NCI-H446 (cell line): ENCODE results near the gene RNF123.
"Not testable (repeated sequence)": the region's sequence is repeated elsewhere in the genome, so short reads cannot be mapped to it uniquely, and the experiment has no call there.

Experiments
- DNase-seq, 2 experiments: peaks; one replicate each; lab custom pipeline; 2025; lab: John Stamatoyannopoulos, UW

RNF123 gene

GRCh38 chr3:49681232-49681522 is 8.2 kb upstream of the RNF123 start:
- DNase-seq: no peak

- DNase-seq: no peak
Measured at GRCh38 chr3:49681543-49681942, 7.8 kb upstream of the RNF123 start.

DNA sequence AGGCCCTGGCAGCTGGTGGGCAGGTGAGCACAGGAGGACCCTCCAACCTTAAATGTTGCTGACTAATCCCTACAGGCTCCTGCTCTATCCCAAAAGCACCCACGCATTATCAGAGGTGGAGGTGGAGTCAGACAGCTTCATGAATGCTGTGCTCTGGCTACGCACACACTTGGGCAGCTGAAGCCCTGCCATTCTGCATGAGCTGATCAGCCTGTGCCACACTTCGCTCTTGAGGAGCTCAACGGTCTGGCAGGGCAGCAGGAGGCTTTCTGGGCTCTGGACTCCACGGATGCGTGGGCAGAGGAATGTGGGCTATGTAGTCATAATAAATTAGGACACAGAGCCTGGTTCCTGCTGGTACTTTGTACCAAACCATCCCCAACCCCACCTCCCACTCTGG is 6.2 kb upstream of the RNF123 start:
- no peak for DNase-seq

- DNase-seq: not testable (repeated sequence)
Measured at GRCh38 chr3:49684453-49684852, 4.9 kb upstream of the RNF123 start.

GRCh38 chr3:49685103-49685502 is 4.3 kb upstream of the RNF123 start:
- not testable (repeated sequence) for DNase-seq

DNA sequence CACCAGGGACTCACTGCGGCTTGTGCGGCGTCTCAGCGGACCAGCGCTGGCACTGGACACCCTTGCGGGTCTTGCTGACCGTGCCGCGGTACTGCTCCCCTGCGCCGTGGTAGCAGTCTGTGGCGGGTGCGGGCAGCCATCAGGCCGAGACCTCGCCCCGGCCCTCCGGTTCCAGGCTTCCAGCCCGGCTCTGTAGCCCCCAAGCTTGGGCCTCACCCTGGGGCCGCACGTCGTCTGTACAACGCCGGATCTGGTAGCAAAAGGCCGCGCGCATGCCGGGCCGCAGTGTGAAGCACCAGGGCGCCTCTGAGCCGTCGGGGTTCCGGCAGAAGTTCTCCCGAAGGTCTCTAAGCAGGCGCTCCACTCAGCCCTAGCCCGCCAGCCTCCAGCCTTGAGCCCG is 3.5 kb upstream of the RNF123 start:
- DNase-seq: not testable (repeated sequence)

GRCh38 chr3:49686346-49686745 is 3.0 kb upstream of the RNF123 start:
- DNase-seq: not testable (repeated sequence)

DNA sequence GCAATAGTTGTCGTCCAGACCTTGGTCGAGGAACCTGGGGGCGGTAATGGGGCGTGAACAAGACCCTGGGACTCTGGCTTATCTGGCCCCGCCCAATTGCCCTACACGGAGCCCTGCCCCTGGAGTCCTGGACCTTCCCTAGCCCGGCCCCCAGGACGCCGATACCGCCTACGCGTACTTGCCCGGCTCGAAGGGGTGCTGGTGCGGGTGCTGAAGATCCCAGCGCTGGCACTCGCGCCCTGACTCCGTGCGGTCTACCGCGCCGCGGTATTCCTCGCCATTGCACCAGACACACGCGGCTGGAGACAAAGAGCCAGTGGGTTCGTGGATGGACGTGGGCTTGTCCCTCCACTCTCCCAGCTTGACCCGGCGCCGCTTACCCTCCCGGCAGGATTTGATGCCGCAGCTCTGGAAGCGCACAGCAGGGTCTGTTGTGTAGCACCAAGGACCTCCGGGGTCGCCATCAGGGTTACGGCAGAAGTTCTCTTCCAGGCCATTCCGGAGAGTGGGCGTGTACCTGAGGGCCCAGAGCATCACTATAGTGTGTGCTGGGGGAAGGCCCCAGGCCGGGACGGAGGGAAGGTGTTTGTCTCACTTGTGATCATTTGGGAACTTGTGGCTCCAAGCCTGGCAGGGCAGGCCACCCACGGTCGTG is 2.5 kb upstream of the RNF123 start:
- DNase-seq: not testable (repeated sequence)

GRCh38 chr3:49687424-49687795 is 1.9 kb upstream of the RNF123 start:
- DNase-seq: not testable (repeated sequence)

DNA sequence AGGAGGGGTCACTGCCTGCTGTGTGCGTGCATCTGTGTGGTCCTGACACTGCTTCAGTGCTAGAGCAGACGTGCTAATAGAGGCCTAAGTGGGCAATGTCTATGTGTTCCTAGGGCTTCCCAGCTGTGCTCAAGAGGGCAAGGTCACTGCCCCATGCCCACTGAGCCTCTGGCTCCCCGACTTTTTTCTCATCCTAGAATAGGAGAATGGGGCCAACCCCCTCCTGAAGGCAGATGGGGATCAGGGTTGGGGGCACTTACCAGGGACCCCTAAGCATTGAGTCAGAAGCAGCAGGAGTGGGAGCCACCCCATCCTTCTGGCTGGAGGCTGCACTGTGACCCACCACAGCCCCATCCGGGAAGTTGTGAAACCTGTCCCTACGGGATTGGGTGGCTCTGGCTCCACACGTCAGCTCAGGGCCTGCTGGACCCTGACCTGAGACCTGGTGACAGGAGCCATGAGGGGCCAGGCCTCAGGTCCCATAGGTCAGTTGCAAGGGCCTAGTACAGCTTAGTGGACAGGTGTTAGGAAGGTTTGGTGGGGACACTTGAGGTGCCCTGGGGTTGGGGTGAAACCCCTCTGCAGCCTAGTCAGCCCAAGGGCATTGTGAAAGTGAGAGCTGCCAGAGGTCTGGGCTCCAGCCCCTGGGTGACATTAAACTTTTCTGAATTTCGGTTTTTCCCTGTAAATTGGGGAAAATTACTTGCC is 865 bp upstream of the RNF123 start:
- not testable (repeated sequence) for DNase-seq

- not testable (repeated sequence) for DNase-seq
Measured at GRCh38 chr3:49689908-49690624, 709 bp downstream of the RNF123 start.

GRCh38 chr3:49690856-49691255 is 1.5 kb downstream of the RNF123 start:
- DNase-seq: not testable (repeated sequence)

DNA sequence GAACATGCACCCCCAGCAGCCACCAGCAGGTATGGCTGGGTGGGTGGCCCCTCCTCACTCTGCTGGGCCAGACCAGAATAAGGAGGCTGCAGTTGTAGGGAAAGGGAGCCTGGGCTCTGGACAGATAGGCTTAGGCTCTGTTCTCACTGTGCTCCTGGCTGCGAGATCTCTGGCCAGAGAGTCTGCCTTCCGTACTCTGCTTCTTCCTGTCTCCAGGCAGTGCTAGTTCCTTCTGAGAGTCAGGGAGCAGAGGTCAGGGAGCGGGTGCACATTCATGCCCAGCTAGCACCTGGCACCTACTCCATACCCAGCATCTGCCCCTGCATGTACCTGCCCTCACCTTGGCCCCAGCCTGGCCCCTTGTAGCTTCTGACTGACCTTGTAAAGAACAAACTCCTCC is 2.1 kb downstream of the RNF123 start:
- not testable (repeated sequence) for DNase-seq

- DNase-seq: not testable (repeated sequence)
Measured at GRCh38 chr3:49694409-49695070, 5.2 kb downstream of the RNF123 start.

- not testable (repeated sequence) for DNase-seq
Measured at GRCh38 chr3:49695350-49696015, 6.1 kb downstream of the RNF123 start.

GRCh38 chr3:49699281-49699979 is 10.1 kb downstream of the RNF123 start:
- no peak for DNase-seq

GRCh38 chr3:49700014-49700413 is 10.7 kb downstream of the RNF123 start:
- DNase-seq: no peak

- DNase-seq: no peak
Measured at GRCh38 chr3:49700453-49701128, 11.2 kb downstream of the RNF123 start.

GRCh38 chr3:49701388-49702077 is 12.2 kb downstream of the RNF123 start:
- DNase-seq: no peak

- no peak for DNase-seq
Measured at GRCh38 chr3:49702672-49703071, 13.3 kb downstream of the RNF123 start.
